HG03159 (cell line): ENCODE data around the gene UBASH3B.

ENCODE experiments used
- ATAC-seq: cut with Tn5 transposase; IDR thresholded peaks from one replicate; pipeline ENCODE4 v1.9.1; 2021; ENCODE audit warnings: mild to moderate bottlenecking, moderate library complexity; ENCODE audit not compliant: unreplicated experiment

UBASH3B gene

DNA sequence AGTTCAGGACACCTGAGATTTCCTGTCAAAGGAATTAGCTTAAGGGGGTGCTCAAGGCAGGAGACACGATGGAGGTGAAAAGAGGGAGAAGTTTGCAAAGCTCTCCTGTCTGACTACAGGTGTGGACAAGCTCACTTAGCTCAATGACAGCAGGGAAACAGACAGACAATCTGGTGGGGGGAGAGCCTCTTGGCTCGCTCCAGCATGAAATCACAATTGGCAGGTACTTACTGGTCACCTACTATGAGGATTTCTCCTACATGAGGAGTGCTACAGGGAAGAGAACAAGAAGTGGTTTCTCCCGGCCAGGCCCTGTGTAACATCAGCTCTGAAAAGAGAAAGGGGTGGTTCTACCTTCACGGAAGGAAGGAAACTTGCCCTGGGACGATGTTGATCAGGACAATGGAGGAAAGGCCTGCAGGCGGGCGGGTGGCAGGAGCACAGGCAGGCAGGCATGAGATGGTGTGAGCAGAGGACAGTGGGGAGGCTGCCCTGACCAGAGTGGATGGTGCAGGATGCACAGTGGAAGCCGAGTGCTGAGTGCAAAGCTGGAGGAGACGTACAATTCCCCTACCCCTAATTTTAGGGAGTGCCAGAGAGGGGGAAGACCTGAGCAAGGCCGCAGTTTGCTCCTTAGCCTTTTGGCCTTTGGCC lies 124.9 kb downstream of the UBASH3B start:
- no peak for ATAC-seq

DNA sequence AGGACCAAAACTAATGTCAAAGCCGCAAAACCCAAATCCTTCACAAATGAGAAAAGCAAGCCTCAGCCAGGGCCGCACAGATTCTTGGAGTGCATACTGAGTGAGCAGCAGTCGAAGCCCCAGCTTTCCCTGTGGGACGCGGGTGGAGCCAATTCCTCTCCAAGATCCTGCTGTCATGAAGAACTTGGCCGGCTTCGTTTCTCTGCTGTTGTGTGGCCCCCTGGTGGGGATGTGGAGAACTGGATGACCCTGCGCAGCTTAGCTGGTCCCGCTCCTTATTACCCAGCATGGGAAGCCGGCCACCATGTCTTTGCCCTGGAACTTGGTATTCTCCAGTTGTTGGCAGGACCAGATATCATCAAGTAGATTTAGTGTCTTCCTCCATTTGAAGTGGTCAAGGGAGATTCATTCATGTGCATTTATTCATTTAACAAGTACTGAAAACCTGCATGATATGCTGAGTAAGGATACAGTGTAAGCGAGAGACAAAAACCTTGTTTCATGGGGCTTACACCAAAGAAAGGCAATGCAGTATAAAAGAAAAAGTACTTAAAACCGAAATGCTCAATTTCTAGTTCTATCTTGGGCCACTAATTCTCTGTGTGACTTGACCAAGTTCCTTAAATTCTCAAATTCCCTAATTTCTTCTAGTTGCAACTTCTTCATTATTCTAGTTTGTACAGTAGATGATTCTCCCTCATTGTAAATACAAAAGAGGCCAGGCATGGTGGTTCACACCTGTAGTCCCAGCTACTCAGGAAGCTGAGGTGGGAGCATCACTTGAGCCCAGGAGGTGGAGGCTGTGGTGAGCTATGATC lies 126.1 kb downstream of the UBASH3B start:
- ATAC-seq = peak; percentile 87

DNA sequence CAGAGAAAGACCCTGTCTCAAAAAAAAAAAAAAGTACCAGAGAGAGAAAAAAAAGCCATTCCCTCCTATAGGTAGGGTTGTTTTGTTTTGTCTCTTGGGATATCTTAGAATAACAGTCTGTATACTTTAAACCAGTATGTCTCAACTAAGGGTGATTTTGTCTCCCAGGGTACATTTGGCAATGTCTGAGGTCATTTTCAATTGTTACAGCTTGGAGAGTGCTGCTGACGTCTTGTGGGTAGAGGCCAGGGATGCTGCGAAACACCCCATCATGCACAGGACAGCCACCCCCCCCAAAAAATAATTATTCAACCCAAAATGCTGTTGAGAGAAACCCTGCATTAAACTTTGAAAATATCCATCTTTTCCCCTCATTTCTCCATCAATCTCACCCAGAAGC lies 126.7 kb downstream of the UBASH3B start:
- no peak for ATAC-seq

DNA sequence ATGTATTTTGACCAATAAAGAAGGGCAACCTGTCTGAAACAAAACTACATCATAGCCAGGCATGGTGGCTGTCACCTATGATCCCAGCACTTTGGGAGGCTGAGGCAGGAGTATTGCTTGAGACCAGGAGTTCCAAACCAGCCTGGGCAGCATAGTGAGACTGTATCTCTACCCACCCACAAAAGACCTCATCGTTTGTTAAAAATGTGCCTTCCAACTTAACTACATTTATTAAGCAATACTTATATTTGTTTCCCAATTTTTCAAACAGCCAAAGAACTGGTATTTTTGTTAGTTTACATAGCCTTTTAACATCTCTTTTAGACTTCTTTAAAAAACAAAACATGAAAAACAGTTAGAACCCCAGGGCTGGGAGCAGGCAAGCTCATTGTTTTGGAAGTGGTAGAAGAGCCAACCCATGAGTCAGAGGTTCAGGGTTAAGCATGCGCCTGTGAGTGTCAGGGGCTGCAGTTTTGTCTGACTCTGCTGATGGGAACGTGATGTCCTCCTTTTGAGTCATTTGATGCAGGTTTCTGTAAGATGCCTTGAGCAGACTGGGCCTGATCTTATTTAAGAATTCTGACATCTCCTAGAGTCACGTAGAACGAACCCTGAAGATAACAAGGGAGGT lies 128.9 kb downstream of the UBASH3B start:
- ATAC-seq = no peak

DNA sequence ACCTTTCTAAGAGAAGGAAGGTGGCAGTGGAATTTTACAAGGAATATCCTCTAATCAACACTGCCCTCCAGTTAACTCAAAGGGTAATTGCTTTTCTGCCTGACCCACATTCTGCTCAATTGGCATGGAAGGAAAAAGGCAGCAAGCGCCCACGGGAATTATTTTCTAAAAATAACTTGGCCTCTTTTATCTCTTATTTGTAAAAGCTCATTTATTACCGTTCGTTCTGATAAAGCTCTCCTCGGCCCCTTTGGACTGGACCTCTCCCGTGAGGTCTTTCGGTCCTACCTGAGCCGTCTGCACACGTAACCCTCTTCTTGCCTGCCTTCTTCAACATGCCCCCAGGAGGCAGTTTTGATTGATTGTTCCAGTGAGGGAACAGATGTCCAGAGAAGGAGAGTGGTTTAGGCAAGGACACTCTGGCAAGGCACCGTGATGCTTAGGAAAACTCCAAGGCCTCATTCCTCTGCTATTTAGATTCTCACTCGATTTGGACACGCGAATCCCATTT lies 129.6 kb downstream of the UBASH3B start:
- no peak for ATAC-seq

DNA sequence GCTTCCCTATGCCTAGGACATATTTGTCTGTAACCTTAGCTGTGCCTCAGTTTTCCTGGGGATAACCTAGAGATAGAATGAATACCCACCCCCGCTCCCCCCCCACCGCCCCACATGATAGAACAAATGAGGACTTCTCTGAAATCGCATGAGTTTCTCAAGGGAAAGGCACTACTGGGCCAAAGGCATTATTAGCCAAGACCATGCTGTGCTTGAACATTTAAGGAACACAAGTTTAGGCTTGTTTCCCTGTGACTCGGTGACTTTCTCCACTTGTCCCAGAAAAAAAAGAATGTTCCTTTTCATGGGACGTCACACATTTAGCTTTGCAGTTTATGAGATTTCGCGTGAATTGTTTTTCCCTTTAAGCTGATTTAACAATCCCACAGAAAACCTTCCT lies 131.4 kb downstream of the UBASH3B start:
- no peak for ATAC-seq

DNA sequence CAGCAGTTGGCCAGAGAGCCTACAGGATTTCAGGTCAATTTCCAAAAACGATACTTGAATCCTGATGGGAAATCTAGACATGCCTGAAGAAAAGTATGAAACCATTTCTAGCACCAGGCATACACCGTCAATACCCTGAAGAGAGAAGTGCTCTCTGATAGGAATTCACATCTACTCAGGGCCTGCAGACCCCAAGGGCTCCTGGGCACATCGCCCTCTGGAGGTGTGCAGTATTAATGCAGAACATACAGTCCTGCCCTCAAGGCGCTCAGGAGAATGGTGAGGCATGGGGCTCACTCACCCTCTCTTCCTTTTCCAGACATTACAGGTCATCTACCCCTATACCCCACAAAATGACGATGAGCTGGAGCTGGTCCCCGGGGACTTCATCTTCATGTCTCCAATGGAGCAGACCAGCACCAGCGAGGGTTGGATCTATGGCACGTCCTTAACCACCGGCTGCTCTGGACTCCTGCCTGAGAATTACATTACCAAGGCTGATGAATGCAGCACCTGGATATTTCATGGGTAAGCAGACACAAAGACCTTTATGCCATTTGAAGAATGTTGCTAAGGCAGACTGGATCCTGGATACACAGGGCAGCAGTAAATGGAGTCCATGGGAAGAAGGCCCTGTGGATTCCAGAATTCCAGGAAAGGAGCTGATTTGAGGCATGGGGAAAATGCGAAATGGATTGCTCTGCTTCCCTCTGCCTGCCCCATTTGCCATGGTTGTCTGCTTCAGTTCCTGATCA lies 133.4 kb downstream of the UBASH3B start:
- no peak for ATAC-seq

DNA sequence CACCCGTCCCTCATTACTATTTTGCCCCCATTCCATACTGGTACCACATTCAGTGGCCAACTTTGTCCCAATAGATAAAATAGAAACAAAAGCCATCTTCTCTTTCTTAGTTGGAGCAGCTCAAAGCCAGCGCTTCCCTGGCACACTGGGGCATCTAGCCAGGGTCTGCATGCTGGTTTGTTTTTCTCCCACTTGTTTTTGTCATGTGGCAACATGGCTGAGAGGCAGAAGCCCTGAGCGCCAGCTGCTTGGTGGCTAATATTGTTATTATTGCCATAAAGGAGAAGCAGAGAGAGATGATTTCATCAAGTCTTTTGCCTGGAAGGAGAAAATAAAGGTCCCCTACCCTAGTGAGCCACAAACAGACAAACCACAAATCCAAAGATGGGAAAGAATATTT lies 134.4 kb downstream of the UBASH3B start:
- ATAC-seq = no peak

DNA sequence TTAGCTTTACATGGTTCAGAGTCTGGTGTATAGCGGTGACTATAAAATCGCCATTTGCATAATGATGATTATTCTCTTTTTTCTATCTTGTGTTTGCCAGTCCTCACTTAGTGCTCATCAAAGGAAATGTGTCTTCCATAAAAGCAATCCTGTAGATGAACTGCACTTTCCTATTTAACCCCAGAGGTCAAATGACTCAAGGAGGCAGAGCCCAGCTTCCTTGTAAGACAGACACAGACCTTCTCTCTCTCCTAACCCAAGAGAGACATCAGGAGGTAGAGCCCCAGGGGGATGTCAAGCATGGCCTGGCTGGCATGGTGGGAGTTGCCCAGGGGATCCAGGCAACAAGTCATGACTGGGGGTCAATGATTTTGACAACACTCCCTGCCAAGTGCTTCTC lies 135.9 kb downstream of the UBASH3B start:
- ATAC-seq = no peak

DNA sequence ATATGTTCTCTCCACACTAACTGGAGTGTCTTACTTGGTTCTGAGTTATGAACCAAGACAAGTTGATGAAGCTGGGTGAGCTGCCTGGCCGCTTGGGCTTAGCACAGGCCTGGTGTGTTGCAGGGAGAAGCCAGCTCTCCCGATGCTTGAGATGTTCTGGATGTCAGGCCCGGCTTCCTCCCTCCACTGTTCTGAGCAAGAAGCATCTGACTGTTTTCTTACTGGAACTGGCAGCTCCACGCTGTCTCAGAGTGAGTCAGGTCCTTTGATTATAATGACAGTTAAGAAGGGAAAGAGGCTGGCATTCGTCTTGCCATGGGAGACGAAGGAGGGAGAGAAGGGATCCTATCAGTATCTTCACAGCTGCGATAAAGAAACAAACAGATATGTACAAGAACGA lies 136.3 kb downstream of the UBASH3B start:
- no peak for ATAC-seq

DNA sequence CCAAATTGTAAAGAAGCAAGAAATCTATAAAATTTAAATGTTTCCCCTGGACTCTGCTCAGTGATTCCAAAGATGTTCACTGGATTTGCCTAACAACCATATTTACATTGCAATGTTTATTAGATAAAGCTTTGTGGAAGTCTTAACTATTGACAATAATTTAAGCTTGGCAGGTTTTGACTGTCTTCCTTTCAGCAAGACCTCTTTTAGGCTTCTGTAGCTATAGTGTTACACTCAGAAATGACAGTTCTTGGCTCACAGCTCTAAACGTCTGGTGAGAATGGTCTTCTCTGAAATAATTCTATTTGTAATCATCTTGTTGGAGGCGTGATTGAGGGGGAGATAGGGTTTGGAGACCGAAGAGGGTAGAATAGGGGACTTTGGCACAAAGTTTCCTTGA lies 138.0 kb downstream of the UBASH3B start:
- ATAC-seq = no peak

DNA sequence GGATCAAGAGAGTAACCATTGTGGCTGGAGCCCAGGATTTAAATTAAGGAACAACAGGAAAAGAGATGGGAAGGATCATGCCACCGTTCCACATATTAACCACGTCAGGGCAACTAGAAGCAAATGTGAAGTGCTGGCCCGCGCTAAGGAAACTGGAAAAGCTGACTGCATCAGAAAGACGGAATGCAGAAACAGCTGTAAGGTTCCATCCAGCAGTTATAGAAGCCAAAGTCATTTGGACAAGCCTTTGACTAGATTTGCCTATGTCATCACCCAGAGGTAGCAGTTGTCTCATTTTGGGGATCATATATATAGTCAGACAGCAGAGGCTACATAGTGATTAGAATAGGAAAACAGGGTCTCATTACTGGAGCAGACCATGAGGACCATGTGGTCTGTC lies 139.8 kb downstream of the UBASH3B start:
- no peak for ATAC-seq

DNA sequence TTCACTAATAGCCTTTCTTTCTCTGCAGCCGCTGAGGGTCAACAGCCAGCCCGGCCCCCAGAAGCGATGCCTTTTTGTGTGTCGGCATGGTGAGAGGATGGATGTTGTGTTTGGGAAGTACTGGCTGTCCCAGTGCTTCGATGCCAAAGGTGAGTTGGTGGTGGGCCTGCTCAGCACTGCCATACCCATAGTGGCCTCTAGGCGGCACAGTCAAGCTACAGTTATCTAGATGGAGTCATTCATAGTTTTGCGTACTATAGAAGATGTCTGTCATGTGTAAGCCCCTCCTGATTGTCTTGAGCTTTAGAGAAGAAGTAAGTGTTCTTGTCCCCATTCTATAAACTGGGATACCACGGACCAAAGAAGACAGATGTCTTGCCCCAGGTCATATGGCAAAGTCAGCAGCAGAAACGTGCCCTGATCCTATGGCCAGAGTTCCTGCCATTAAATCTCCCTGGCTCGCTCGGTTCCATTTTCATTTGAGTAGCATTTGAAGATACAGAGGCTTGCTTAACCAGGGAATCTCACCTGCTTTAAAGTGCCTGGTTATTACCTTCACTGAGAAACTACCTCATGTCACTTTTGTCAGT lies 140.7 kb downstream of the UBASH3B start:
- peak; percentile 77 for ATAC-seq

DNA sequence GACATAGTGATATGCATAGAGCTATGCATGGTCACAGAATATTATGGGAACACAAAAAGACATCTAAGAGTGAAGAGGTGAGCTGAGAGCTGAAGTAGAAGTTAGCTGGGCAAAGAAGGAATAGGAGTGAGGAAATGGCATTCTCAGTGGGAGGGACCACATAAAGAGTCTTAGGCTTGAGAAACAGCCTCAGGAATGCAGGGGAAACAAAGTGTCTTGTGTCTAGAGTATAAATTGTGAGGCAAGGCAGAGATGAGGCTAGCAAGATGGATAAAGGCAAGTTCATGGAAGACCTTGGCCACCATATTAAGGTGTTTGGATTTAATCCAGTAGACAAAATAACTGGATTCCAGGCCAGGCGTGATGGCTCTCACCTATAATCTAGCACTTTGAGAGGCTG lies 142.1 kb downstream of the UBASH3B start:
- ATAC-seq = no peak

DNA sequence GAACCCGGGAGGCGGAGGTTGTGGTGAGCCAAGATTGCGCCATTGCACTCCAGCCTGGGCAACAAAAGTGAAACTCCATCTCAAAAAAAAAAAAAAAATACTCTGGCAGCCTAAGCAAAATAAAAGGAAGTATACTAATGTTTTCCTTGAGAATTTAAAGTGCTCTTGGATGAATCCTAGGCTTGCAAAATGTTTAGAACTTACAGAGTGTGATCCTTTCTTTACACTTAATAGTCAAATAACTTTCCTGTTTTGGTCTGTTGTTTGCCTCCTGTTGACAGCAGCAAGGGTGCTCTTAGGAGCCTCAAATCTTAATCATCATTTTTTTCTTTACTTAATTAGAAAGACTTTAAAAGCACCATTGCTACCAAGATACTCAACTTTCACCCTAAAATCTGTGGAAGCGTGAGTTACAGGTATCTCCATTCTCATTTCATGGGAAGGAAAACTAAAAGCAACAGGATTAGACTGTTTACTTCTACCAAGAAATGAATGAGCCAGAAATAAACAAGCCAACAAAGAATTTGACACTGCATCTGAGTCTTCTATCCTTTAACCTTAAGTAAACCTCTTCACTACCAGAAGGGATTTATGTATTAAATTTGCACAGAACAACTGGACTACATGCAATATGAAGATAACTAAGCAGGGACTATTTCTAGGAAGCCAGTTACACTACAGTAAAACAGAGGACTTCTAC lies 144.0 kb downstream of the UBASH3B start:
- ATAC-seq = no peak

DNA sequence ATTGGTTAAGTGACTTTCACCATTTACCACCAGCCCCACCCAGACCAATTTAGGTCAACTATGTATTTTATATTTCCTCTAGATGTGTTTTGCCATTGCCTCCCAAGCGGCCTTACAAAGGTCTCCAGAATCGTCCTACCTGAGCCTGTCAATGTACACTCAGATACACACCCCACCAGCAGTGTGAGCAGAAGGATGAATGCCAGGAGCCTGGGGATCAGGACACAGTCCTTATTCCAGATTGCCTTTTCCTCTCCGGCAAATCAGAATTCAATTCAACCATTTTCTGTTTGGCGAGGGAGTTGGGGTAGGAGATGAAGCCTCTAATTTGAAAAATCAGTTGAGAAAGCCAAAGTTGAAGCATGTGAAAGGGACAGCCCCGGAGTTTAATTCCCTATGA lies 147.4 kb downstream of the UBASH3B start:
- no peak for ATAC-seq

DNA sequence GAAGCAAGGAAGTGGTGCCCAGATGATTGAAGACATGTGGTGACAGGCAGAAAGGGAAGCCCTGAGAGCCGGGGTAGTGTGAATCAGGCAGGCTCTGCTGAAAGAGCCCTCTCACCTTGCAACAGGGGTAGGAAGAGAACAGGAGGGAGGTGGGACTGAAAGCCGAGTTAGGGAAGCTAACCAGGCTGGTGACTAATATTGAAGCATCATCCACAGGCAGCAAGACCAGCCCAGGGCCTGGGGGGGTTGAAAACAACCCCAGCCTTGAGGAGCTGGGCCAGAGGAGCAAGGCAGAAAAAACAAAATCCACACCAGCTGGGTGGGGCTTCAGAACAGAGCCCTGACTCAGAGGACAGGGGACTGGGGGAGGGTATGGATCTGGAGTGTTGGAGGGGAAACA lies 147.8 kb downstream of the UBASH3B start:
- ATAC-seq = no peak

DNA sequence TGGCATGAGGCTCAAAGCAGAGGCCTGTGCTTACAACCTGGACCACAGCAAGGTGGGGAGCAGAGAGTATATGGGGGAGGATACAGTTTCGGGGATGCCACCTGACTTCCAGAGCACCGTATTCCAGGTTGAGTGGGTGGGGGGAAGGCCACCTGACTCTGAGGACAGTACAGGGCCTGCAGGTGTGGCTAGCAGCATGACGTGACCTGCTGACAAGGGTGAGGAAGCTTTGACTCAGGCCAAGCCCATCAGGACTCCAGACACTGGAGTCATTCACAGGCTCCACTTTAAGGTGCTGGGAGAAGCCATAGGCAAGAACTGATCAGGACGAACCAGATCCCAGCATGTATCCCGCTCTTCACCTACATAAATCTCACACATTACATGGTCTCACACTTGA lies 148.2 kb downstream of the UBASH3B start:
- no peak for ATAC-seq

DNA sequence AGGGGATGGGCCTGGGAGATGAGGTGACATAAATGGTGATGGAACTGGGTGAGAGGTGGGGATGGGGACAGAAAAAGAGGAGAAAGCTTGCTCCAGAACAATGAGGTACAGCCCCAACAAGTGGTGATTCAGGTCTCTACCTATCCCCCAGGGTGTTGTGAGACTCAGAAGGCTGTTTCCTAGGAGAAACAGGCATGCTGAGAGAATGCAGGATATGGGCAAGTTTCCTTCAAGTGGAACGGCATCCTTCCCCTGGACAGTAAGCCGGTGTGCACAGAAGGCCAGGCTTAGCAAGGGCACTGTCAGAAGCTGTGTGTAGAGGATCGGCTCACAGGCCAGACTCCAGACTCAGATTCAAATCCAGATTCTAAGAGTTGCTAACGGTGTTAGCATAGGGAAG lies 148.6 kb downstream of the UBASH3B start:
- no peak for ATAC-seq

DNA sequence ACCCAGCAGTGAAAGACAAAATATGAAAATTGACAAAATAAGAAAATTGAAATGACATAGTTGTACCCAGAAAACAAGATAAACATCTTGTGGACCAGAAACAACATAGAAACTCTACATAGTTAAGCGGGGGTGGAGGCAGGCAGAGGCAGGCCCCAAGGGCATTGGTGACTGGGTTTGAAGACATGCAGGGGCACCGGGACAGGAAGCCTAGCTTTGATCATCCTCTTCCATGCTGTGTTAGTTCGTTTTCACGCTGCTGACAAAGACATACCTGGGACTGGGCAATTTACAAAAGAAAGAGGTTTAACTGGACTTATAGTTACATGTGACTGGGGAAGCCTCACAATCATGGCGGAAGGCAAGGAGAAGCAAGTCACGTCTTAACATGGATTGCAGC lies 149.3 kb downstream of the UBASH3B start:
- ATAC-seq = no peak
